ENCODE results near the gene HOXC10. TPM values are rescaled to one million over a fixed set of nuclear protein-coding genes. Genes with fewer than 3 reads are reported as not detected.

HOXC10 gene
- total and polyA plus RNA-seq, 2 experiments from 2014 or later: 0.23 to 1.7 TPM

GRCh38 chr12:54004063-54004840, 19.3 kb downstream of the HOXC10 start:
- Histone ChIP-seq H3K4me2 (peak overlapping the region; percentile 89), H3K27ac (no peak overlapping the region), H2AFZ (no peak overlapping the region), H3K36me3 (replicated peaks; ENCODE audit: insufficient read depth, low read depth) (no peaks in the 10 kb centered on the region), H3K9me2 (replicated peaks; ENCODE audit: insufficient read depth) (no peaks in the 10 kb centered on the region), H3K4me3 (no peak overlapping the region), H3K79me2 (no peaks in the 10 kb centered on the region), H3K9me3 (ENCODE audit: low read depth) (no peaks in the 10 kb centered on the region), H3K4me1 (ENCODE audit: insufficient read depth) (peaks cover 20% of the 10 kb centered on the region), H4K20me1 (ENCODE audit: insufficient read depth, poor library complexity, severe bottlenecking) (no peaks in the 10 kb centered on the region), H3K27me3 (peaks cover 91% of the 10 kb centered on the region)
- 53% methylated on average over 20 of the region's 20 CpGs for WGBS (ENCODE audit: low lambda C conversion rate, missing lambda C conversion rate)
- no peak for DNase-seq (ENCODE audit: low spot score)
- TF ChIP-seq EZH2phosphoT487 (IDR thresholded peaks at IDR 0.05; ENCODE audit: low read depth, severe bottlenecking, unreplicated experiment): no peak
- TF ChIP-seq EZH2 (IDR thresholded peaks at IDR 0.05; ENCODE audit: borderline replicate concordance): no peak
- TF ChIP-seq, protein P1, sequence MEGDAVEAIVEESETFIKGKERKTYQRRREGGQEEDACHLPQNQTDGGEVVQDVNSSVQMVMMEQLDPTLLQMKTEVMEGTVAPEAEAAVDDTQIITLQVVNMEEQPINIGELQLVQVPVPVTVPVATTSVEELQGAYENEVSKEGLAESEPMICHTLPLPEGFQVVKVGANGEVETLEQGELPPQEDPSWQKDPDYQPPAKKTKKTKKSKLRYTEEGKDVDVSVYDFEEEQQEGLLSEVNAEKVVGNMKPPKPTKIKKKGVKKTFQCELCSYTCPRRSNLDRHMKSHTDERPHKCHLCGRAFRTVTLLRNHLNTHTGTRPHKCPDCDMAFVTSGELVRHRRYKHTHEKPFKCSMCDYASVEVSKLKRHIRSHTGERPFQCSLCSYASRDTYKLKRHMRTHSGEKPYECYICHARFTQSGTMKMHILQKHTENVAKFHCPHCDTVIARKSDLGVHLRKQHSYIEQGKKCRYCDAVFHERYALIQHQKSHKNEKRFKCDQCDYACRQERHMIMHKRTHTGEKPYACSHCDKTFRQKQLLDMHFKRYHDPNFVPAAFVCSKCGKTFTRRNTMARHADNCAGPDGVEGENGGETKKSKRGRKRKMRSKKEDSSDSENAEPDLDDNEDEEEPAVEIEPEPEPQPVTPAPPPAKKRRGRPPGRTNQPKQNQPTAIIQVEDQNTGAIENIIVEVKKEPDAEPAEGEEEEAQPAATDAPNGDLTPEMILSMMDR (IDR thresholded peaks at IDR 0.05; ENCODE audit: poor library complexity): no peak

GRCh38 chr12:54004841-54005530, 20.0 kb downstream of the HOXC10 start:
- Histone ChIP-seq H3K4me3 (no peak overlapping the region), H2AFZ (no peak overlapping the region), H3K27me3 (peaks cover 93% of the 10 kb centered on the region), H3K4me1 (ENCODE audit: insufficient read depth) (peaks cover 22% of the 10 kb centered on the region), H3K9me3 (ENCODE audit: low read depth) (no peaks in the 10 kb centered on the region), H3K4me2 (peak overlapping the region; percentile 89), H4K20me1 (ENCODE audit: insufficient read depth, poor library complexity, severe bottlenecking) (no peaks in the 10 kb centered on the region), H3K27ac (no peak overlapping the region), H3K79me2 (peaks cover 4% of the 10 kb centered on the region), H3K9me2 (replicated peaks; ENCODE audit: insufficient read depth) (no peaks in the 10 kb centered on the region), H3K36me3 (replicated peaks; ENCODE audit: insufficient read depth, low read depth) (no peaks in the 10 kb centered on the region)
- TF ChIP-seq EZH2phosphoT487 (IDR thresholded peaks at IDR 0.05; ENCODE audit: low read depth, severe bottlenecking, unreplicated experiment): peak; percentile 27
- TF ChIP-seq, protein P1 (IDR thresholded peaks at IDR 0.05; ENCODE audit: poor library complexity): no peak
- DNase-seq (ENCODE audit: low spot score): no peak
- WGBS (ENCODE audit: low lambda C conversion rate, missing lambda C conversion rate): 22% methylated on average over 31 of the region's 31 CpGs

- peaks cover 4% of the 10 kb centered on the region for H3K79me2 ChIP-seq
- H3K9me3 ChIP-seq (ENCODE audit: low read depth): no peaks in the 10 kb centered on the region
- H3K27me3 ChIP-seq: peaks cover 93% of the 10 kb centered on the region
- no peak for DNase-seq (ENCODE audit: low spot score)
- WGBS (ENCODE audit: low lambda C conversion rate, missing lambda C conversion rate): 11% methylated on average over 26 of the region's 26 CpGs
- TF ChIP-seq, protein P1 (IDR thresholded peaks at IDR 0.05; ENCODE audit: poor library complexity): no peak
- TF ChIP-seq EZH2 (IDR thresholded peaks at IDR 0.05; ENCODE audit: borderline replicate concordance): no peak
- no peak for TF ChIP-seq EZH2phosphoT487 (IDR thresholded peaks at IDR 0.05; ENCODE audit: low read depth, severe bottlenecking, unreplicated experiment)
- peak overlapping the region; percentile 89 for H3K4me2 ChIP-seq
- peaks cover 17% of the 10 kb centered on the region for H3K4me1 ChIP-seq (ENCODE audit: insufficient read depth)
- H3K36me3 ChIP-seq (replicated peaks; ENCODE audit: insufficient read depth, low read depth): no peaks in the 10 kb centered on the region
- H3K4me3 ChIP-seq: no peak overlapping the region
- no peak overlapping the region for H3K27ac ChIP-seq
- H3K9me2 ChIP-seq (replicated peaks; ENCODE audit: insufficient read depth): no peaks in the 10 kb centered on the region
- no peak overlapping the region for H2AFZ ChIP-seq
- no peaks in the 10 kb centered on the region for H4K20me1 ChIP-seq (ENCODE audit: insufficient read depth, poor library complexity, severe bottlenecking)
Observed at GRCh38 chr12:54005531-54005852, 20.5 kb downstream of the HOXC10 start.

Data from hepatocyte (in vitro differentiated cells).